H1 (cell line): ENCODE measurements around the gene AAMP. TPM values are rescaled to one million over a fixed set of nuclear protein-coding genes. Genes with fewer than 3 reads are reported as not detected.

Source experiments
- CEBPB ChIP-seq: IDR thresholded peaks from 2 replicates; pipeline ENCODE4 v1.6.1; 2012; ENCODE audit warnings: low read depth, low read length
- CTCF ChIP-seq, 3 experiments: IDR thresholded peaks; 1 replicate in 2 of 3; 2 replicates in 1 of 3; pipeline versions ENCODE4 v1.5.1 to v1.6.1; 2011; ENCODE audit warnings: low read length in 3 of 3, mild to moderate bottlenecking in 3 of 3, inconsistent platforms in 2 of 3, low read depth in 1 of 3, moderate library complexity in 1 of 3; ENCODE audit not compliant: insufficient read depth in 1 of 3; ENCODE audit errors: control extremely low read depth in 1 of 3
- RBBP5 ChIP-seq: IDR thresholded peaks from 2 replicates; pipeline ENCODE4 v1.7.1; 2012; ENCODE audit warnings: low read depth, mild to moderate bottlenecking, inconsistent platforms, low read length, moderate library complexity, borderline replicate concordance
- SIX5 ChIP-seq: IDR thresholded peaks from 2 replicates; pipeline ENCODE4 v1.6.1; 2011; ENCODE audit warnings: mild to moderate bottlenecking, low read depth, low read length
- TAF1 ChIP-seq: IDR thresholded peaks from 2 replicates; pipeline ENCODE4 v1.6.1; 2011; ENCODE audit warnings: mild to moderate bottlenecking, low read depth, low read length
- polyA plus RNA-seq, 7 experiments: library from polyadenylated mRNA; depleted of rRNA in 3 of 7; stranded (reverse) in 5 of 7; unstranded in 2 of 7; fragments of >200 nt in 5 of 7; fragments of 200-250 nt in 2 of 7; gene quantifications; 1 replicate in 5 of 7; 2 replicates in 1 of 7; 4 replicates in 1 of 7; pipeline versions ENCODE4 v1.2.1 to v1.2.3, GENCODE V29; 2011 to 2013; ENCODE audit warnings: missing spikeins in 2 of 7, mixed read lengths in 2 of 7
- total RNA-seq: library from RNA; stranded (reverse); fragmentation: NEBNext Ultra II Directional; extraction: Animal tissue kit (Norgen Biotek cat#: 25700); gene quantifications from 2 replicates; pipeline ENCODE4 v1.2.1, GENCODE V29; 2021
- TF ChIP-seq, protein P1 (sequence below): IDR thresholded peaks from 2 replicates; pipeline ENCODE4 v1.6.1; 2012; ENCODE audit warnings: inconsistent platforms

AAMP gene
- total and polyA plus RNA-seq, 2 of the 8 experiments (the other 6 are each of a cell fraction or from before 2014, with no cell fraction given) = 119 to 125 TPM

DNA sequence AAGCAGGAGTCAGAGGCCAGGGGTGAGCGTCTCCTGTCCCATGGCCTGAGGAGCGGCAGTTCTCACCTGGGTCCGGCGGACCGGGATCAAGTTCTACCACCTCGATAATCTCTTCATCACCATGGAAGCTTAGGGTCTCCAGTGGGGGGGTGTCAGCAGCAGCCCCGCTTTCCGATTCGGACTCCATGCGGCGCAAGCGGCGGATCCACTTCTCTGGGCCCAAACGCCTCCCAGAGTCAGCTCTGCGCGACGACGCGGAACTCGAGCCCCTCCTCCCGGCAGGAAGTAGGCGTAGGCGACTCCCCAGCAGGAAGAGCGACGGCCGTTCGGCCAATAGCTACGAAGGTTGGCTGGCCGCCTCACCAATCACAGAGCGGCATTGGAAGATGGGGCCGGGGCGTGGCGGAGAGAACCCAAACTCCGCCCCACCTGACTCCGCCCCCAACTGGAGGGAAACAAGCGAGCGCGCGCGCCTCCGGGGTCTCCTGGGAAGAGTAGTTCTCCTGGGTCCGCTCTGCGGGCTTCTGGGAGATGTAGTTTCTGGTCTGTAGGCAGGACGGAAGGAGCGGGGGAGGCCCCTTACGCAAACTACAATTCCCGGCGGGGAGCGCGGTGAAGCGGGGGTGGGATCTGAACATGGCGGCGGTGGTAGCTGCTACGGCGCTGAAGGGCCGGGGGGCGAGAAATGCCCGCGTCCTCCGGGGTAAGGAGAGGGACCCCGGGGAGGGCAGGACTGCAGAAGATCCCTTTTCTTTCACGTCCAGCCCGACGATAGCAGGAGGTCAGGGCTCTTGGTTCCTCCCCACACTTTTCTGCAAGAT, at the start of gene AAMP, which contains the start of gene PNKD (continued):
- TF ChIP-seq TAF1 = peak; percentile 68
- TF ChIP-seq, protein P1, sequence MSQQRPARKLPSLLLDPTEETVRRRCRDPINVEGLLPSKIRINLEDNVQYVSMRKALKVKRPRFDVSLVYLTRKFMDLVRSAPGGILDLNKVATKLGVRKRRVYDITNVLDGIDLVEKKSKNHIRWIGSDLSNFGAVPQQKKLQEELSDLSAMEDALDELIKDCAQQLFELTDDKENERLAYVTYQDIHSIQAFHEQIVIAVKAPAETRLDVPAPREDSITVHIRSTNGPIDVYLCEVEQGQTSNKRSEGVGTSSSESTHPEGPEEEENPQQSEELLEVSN = no peak
- 0 out of 2 replicates have a peak, but pooled peaks have one; percentile 64 for TF ChIP-seq RBBP5
- no peak for TF ChIP-seq CEBPB
- TF ChIP-seq SIX5 = peak; percentile 99
- no peak for TF ChIP-seq CTCF (IDR thresholded peaks at IDR 0.05; ENCODE audit: control extremely low read depth in 1 of 3, insufficient read depth in 1 of 3, low read depth in 1 of 3, low read length in 3 of 3)
